Endothelial cell of umbilical vein (primary cell): ENCODE measurements around the gene CENPB. TPM values are rescaled to one million over a fixed set of nuclear protein-coding genes. Genes with fewer than 3 reads are reported as not detected.

ENCODE experiments used
- BruUV-seq: library from RNA; stranded (reverse); fragments of 400-500 nt; replicated peaks from 2 replicates; lab custom pipeline; 2021; lab: Mats Ljungman, UMichigan
- CTCF ChIA-PET: fragments of 300-600, 350-600 bp; sonication (Branson Sonifier 250); formaldehyde crosslinking; loops from one replicate; lab custom pipeline; 2021; ENCODE audit warnings: antibody characterized with exemption, inconsistent platforms; lab: Charles Lee
- POLR2A ChIA-PET: fragments of 300-600, 350-600 bp; sonication (Branson Sonifier 250); formaldehyde crosslinking; loops from one replicate; lab custom pipeline; 2021; ENCODE audit warnings: antibody characterized with exemption, inconsistent platforms; lab: Charles Lee
- DNase-seq: peaks from one replicate; pipeline ENCODE4 v3.0.0-alpha.2; 2011; ENCODE audit warnings: low read depth, low spot score
- FAIRE-seq: peaks from 2 replicates; lab custom pipeline; 2011; peaks lifted over from hg19 to GRCh38; lab: Jason Lieb, UNC
- H2AFZ ChIP-seq: 2 replicates; pipeline ENCODE4 v1.6.0; 2012; ENCODE audit warnings: low read depth, low read length, control low read depth, inconsistent platforms
- H3K27ac ChIP-seq: 2 replicates; pipeline ENCODE4 v1.5.1; 2011; ENCODE audit warnings: low read depth, mild to moderate bottlenecking, control low read depth, low read length, moderate library complexity; ENCODE audit not compliant: insufficient read depth
- H3K27me3 ChIP-seq, 2 experiments: 2 replicates each; pipeline versions ENCODE4 v1.6.0 to v1.6.1; 2011; ENCODE audit warnings: low read length in 2 of 2, mixed read lengths in 1 of 2; ENCODE audit not compliant: control insufficient read depth in 2 of 2, insufficient read depth in 2 of 2
- H3K36me3 ChIP-seq, 2 experiments: 2 replicates in 1 of 2; 3 replicates in 1 of 2; pipeline ENCODE4 v1.5.1; 2011; ENCODE audit warnings: low read length in 2 of 2, mild to moderate bottlenecking in 1 of 2, moderate library complexity in 1 of 2; ENCODE audit not compliant: control insufficient read depth in 2 of 2, insufficient read depth in 2 of 2; ENCODE audit errors: extremely low read depth in 1 of 2
- H3K4me1 ChIP-seq: 3 replicates; pipeline ENCODE4 v1.5.1; 2011; ENCODE audit warnings: mild to moderate bottlenecking, low read length; ENCODE audit not compliant: control insufficient read depth, insufficient read depth; ENCODE audit errors: extremely low read depth
- H3K4me2 ChIP-seq: 2 replicates; pipeline ENCODE4 v1.6.1; 2011; ENCODE audit warnings: low read length, control low read depth, mixed read lengths; ENCODE audit not compliant: insufficient read depth
- H3K4me3 ChIP-seq, 3 experiments: fragments of 200-600 bp in 1 of 3; sonication (generic), shearing (Covaris generic) in 1 of 3; replicated peaks in 1 of 3; 2 replicates each; pipeline ENCODE4 v1.5.1; 2011 to 2016; ENCODE audit warnings: control low read depth in 3 of 3, low read length in 3 of 3, mild to moderate bottlenecking in 2 of 3, inconsistent platforms in 1 of 3, low read depth in 1 of 3, moderate library complexity in 1 of 3; ENCODE audit not compliant: insufficient read depth in 1 of 3
- H3K79me2 ChIP-seq: 2 replicates; pipeline ENCODE4 v1.6.0; 2012; ENCODE audit warnings: low read length, inconsistent platforms; ENCODE audit not compliant: control insufficient read depth, insufficient read depth
- H3K9ac ChIP-seq: replicated peaks from 2 replicates; pipeline ENCODE3; 2011; ENCODE audit warnings: low read length, control low read depth; ENCODE audit not compliant: insufficient read depth; ENCODE audit errors: extremely low read depth
- H3K9me1 ChIP-seq: replicated peaks from 3 replicates; pipeline ENCODE4 v1.6.0; 2011; ENCODE audit warnings: mild to moderate bottlenecking, low read length; ENCODE audit not compliant: control insufficient read depth, insufficient read depth; ENCODE audit errors: extremely low read depth
- H3K9me3 ChIP-seq: replicated peaks from 2 replicates; pipeline ENCODE4 v1.5.1; 2012; ENCODE audit warnings: low read length, inconsistent platforms; ENCODE audit not compliant: control insufficient read depth, insufficient read depth
- H4K20me1 ChIP-seq: replicated peaks from 2 replicates; pipeline ENCODE3; 2011; ENCODE audit warnings: mild to moderate bottlenecking, low read length; ENCODE audit not compliant: control insufficient read depth, insufficient read depth; ENCODE audit errors: extremely low read depth
- EZH2 ChIP-seq: IDR thresholded peaks from 2 replicates; pipeline ENCODE4 v1.6.1; 2012; ENCODE audit warnings: borderline replicate concordance, low read depth, mild to moderate bottlenecking, moderate library complexity, low read length, inconsistent platforms; ENCODE audit not compliant: severe bottlenecking
- FOS ChIP-seq: IDR thresholded peaks from 2 replicates; pipeline ENCODE4 v1.6.1; 2011; ENCODE audit warnings: mild to moderate bottlenecking, low read length, moderate library complexity, borderline replicate concordance; ENCODE audit not compliant: insufficient read depth
- GATA2 ChIP-seq: IDR thresholded peaks from 2 replicates; pipeline ENCODE4 v1.7.0; 2011; ENCODE audit warnings: low read depth, mild to moderate bottlenecking, moderate library complexity, mixed read lengths, low read length; ENCODE audit not compliant: insufficient read length, insufficient read depth
- JUN ChIP-seq: IDR thresholded peaks from 2 replicates; pipeline ENCODE4 v1.6.1; 2011; ENCODE audit warnings: borderline replicate concordance, low read depth; ENCODE audit not compliant: insufficient read length, insufficient read depth
- MAX ChIP-seq: IDR thresholded peaks from 2 replicates; pipeline ENCODE4 v1.6.1; 2011; ENCODE audit not compliant: insufficient read depth, insufficient read length
- MYC ChIP-seq: IDR thresholded peaks from one replicate; pipeline ENCODE4 v1.6.1; 2011; ENCODE audit warnings: mild to moderate bottlenecking, low read depth, low read length
- POLR2A ChIP-seq: IDR thresholded peaks from 2 replicates; pipeline ENCODE4 v1.6.1; 2012; ENCODE audit warnings: low read depth, mild to moderate bottlenecking, control low read depth, low read length
- POLR2AphosphoS5 ChIP-seq: IDR thresholded peaks from 2 replicates; pipeline ENCODE4 v1.6.1; 2012; ENCODE audit warnings: low read depth, mild to moderate bottlenecking, control low read depth, low read length, moderate library complexity; ENCODE audit not compliant: insufficient read depth
- dilution Hi-C: fragments of 300-500 bp; cut with MboI; formaldehyde crosslinking; loops from one replicate; pipeline ENCODE4 v1.15.0; 2019; ENCODE audit warnings: low sequenced_read_pairs; ENCODE audit not compliant: extremely low pct_ligation_motif_present
- intact Hi-C: fragments of 100-400 bp; cut with micrococcal nuclease; formaldehyde crosslinking; loops from one replicate; pipeline ENCODE4 v1.10.0; 2022
- polyA plus RNA-seq, 4 experiments: library from polyadenylated mRNA; depleted of rRNA in 3 of 4; stranded (reverse) in 3 of 4; unstranded in 1 of 4; fragments of >200 nt; gene quantifications; 2 replicates each; pipeline versions ENCODE4 v1.2.1 to v1.2.3, GENCODE V29; 2011 to 2012; ENCODE audit warnings: missing spikeins in 1 of 4
- total RNA-seq: library from RNA; stranded (reverse); gene quantifications from 2 replicates; pipeline ENCODE4 v1.2.3, GENCODE V29; 2021
- TF ChIP-seq, protein P1 (sequence below), 2 donors: IDR thresholded peaks; 1 replicate in 1 of 2; 2 replicates in 1 of 2; pipeline ENCODE4 v1.5.1; 2011; ENCODE audit warnings: low read length in 2 of 2, mild to moderate bottlenecking in 2 of 2, moderate library complexity in 2 of 2, control low read depth in 1 of 2, inconsistent platforms in 1 of 2, low read depth in 1 of 2; ENCODE audit not compliant: insufficient read depth in 1 of 2; ENCODE audit errors: extremely low read depth in 1 of 2

Gene CENPB
- total and polyA plus RNA-seq, 2 donors (not counting 3 experiments of a cell fraction or from before 2014, with no cell fraction given) = 30.4 to 90.3 TPM

DNA sequence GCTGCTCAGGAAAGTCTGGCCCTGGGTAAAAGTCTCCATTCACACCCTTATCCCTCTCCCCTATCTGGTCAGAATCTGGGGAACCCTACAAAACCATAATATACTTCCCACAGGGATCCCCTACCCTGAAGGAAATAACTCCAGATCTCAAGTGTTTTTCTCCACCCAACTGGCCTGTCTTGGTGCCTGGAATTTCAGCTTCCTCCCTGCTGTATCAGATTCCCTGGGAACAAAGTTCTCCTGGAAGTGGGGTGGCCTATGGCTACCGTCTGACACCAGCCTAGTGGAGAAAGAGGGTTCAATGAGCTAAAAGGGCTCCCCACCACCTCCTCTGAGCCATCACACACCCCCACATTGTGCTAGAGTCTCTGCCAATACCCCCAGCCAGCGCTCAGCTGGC is 39.1 kb downstream of the CENPB start:
- no peak for DNase-seq
- dilution Hi-C loops = no loop called here
- no peak for FAIRE-seq

More for the DNA sequence above, 39.1 kb downstream of the CENPB start:
- intact Hi-C loops = no loop called here
- Histone ChIP-seq H3K27ac (no peak overlapping the region), H3K4me1 (no peaks in the 10 kb centered on the region), H3K36me3 (peaks cover 0 to 3% of the 10 kb centered on the region in 2 experiments), H3K4me2 (no peak overlapping the region), H2AFZ (no peak overlapping the region), H3K9me3 (no peaks in the 10 kb centered on the region), H3K9ac (no peak overlapping the region), H3K4me3 (no peak overlapping the region), H3K9me1 (no peaks in the 10 kb centered on the region), H3K27me3 (no peaks in the 10 kb centered on the region), H3K79me2 (no peaks in the 10 kb centered on the region), H4K20me1 (no peaks in the 10 kb centered on the region)
- POLR2A ChIA-PET = no interaction called here
- CTCF ChIA-PET = interaction anchor here (1.2 to 5.6 kb wide), 5 partner anchors 10 to 37 kb away, joined by 3 to 75 read pairs (median 4); no protein-coding TSS in a partner anchor
- no TSS peak for BruUV-seq
- no peak for TF ChIP-seq MAX
- TF ChIP-seq, protein P1, sequence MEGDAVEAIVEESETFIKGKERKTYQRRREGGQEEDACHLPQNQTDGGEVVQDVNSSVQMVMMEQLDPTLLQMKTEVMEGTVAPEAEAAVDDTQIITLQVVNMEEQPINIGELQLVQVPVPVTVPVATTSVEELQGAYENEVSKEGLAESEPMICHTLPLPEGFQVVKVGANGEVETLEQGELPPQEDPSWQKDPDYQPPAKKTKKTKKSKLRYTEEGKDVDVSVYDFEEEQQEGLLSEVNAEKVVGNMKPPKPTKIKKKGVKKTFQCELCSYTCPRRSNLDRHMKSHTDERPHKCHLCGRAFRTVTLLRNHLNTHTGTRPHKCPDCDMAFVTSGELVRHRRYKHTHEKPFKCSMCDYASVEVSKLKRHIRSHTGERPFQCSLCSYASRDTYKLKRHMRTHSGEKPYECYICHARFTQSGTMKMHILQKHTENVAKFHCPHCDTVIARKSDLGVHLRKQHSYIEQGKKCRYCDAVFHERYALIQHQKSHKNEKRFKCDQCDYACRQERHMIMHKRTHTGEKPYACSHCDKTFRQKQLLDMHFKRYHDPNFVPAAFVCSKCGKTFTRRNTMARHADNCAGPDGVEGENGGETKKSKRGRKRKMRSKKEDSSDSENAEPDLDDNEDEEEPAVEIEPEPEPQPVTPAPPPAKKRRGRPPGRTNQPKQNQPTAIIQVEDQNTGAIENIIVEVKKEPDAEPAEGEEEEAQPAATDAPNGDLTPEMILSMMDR (IDR thresholded peaks at IDR 0.05; ENCODE audit: extremely low read depth in 1 of 2, insufficient read depth in 1 of 2, low read depth in 1 of 2, low read length in 2 of 2) = no peak
- no peak for TF ChIP-seq POLR2A
- TF ChIP-seq POLR2AphosphoS5 = no peak
- no peak for TF ChIP-seq EZH2
- TF ChIP-seq GATA2 = no peak
- TF ChIP-seq MYC = no peak
- no peak for TF ChIP-seq JUN
- TF ChIP-seq FOS = no peak
